H1 (cell line): Measurements from ENCODE around the gene BBLN. TPM values are rescaled to one million over a fixed set of nuclear protein-coding genes. Genes with fewer than 3 reads are reported as not detected.

Source experiments
- ASH2L ChIP-seq: fragments of 200-600, 300-600 bp; sonication (generic); IDR thresholded peaks from one replicate; pipeline ENCODE4 v1.7.1; 2017; ENCODE audit warnings: low read length
- BCL11A ChIP-seq, 2 experiments: IDR thresholded peaks; one replicate each; pipeline ENCODE4 v1.6.1; 2011; ENCODE audit warnings: low read depth in 2 of 2, low read length in 2 of 2, mild to moderate bottlenecking in 2 of 2
- CBX5 ChIP-seq: fragments of 300-800, 300-1000 bp; sonication (generic); IDR thresholded peaks from 2 replicates; pipeline ENCODE4 v1.7.1; 2016; ENCODE audit warnings: antibody characterized with exemption, low read length, low read depth
- CBX8 ChIP-seq: fragments of 300-800, 300-1000 bp; sonication (generic); IDR thresholded peaks from 2 replicates; pipeline ENCODE4 v1.7.1; 2016; ENCODE audit warnings: low read depth, low read length, borderline replicate concordance
- CHD2 ChIP-seq: IDR thresholded peaks from 2 replicates; pipeline ENCODE4 v1.6.1; 2012; ENCODE audit warnings: low read length, improper control_type of control experiment
- CTCF ChIP-seq, 3 experiments: IDR thresholded peaks; 1 replicate in 2 of 3; 2 replicates in 1 of 3; pipeline versions ENCODE4 v1.5.1 to v1.6.1; 2011; ENCODE audit warnings: low read length in 3 of 3, mild to moderate bottlenecking in 3 of 3, inconsistent platforms in 2 of 3, low read depth in 1 of 3, moderate library complexity in 1 of 3; ENCODE audit not compliant: insufficient read depth in 1 of 3; ENCODE audit errors: control extremely low read depth in 1 of 3
- E2F6 ChIP-seq: IDR thresholded peaks from 2 replicates; pipeline ENCODE4 v1.6.1; 2012; ENCODE audit warnings: inconsistent platforms
- EGR1 ChIP-seq: IDR thresholded peaks from 2 replicates; pipeline ENCODE4 v1.6.1; 2011; ENCODE audit warnings: low read depth, low read length, borderline replicate concordance
- FOSL1 ChIP-seq: IDR thresholded peaks from 2 replicates; pipeline ENCODE4 v1.6.1; 2011; ENCODE audit warnings: mild to moderate bottlenecking, low read depth, low read length, moderate library complexity; ENCODE audit not compliant: insufficient read depth
- GTF2F1 ChIP-seq: IDR thresholded peaks from 2 replicates; pipeline ENCODE4 v1.6.1; 2012; ENCODE audit warnings: low read depth, low read length, improper control_type of control experiment, borderline replicate concordance
- JUND ChIP-seq: IDR thresholded peaks from 2 replicates; pipeline ENCODE4 v1.6.1; 2011; ENCODE audit warnings: mild to moderate bottlenecking, improper control_type of control experiment, low read length
- PHF8 ChIP-seq: fragments of 200-600 bp; sonication (generic); conservative IDR thresholded peaks from 2 replicates; pipeline ENCODE4 v1.7.1; 2012; ENCODE audit warnings: low read depth, mild to moderate bottlenecking, inconsistent platforms, low read length, moderate library complexity
- RAD21 ChIP-seq, 2 experiments: IDR thresholded peaks in 1 of 2; conservative IDR thresholded peaks in 1 of 2; 2 replicates each; pipeline ENCODE4 v1.6.1; 2011; ENCODE audit warnings: low read depth in 2 of 2, low read length in 2 of 2, improper control_type of control experiment in 1 of 2, inconsistent platforms in 1 of 2, mild to moderate bottlenecking in 1 of 2, moderate library complexity in 1 of 2
- RBBP5 ChIP-seq: IDR thresholded peaks from 2 replicates; pipeline ENCODE4 v1.7.1; 2012; ENCODE audit warnings: low read depth, mild to moderate bottlenecking, inconsistent platforms, low read length, moderate library complexity, borderline replicate concordance
- RNF2 ChIP-seq: fragments of 200-900, 300-1000 bp; sonication (generic); IDR thresholded peaks from 2 replicates; pipeline ENCODE4 v1.7.1; 2016; ENCODE audit warnings: borderline replicate concordance, low read depth, mild to moderate bottlenecking, antibody characterized with exemption, low read length; ENCODE audit not compliant: poor library complexity, severe bottlenecking; ENCODE audit errors: missing control alignments
- SIRT6 ChIP-seq: IDR thresholded peaks from one replicate; pipeline ENCODE4 v1.7.1; 2012; ENCODE audit warnings: low read length, inconsistent platforms
- SRF ChIP-seq: IDR thresholded peaks from 2 replicates; pipeline ENCODE4 v1.6.1; 2011; ENCODE audit warnings: mild to moderate bottlenecking, low read depth, low read length, moderate library complexity
- SUZ12 ChIP-seq: fragments of 200-600 bp; sonication (generic); IDR thresholded peaks from 2 replicates; pipeline ENCODE4 v1.6.1; 2012; ENCODE audit warnings: mild to moderate bottlenecking, inconsistent platforms, low read length, moderate library complexity, mixed read lengths
- TAF7 ChIP-seq: optimal IDR thresholded peaks from 2 replicates; pipeline ENCODE3; 2011; ENCODE audit warnings: low read depth, mild to moderate bottlenecking, inconsistent platforms, low read length, moderate library complexity, borderline replicate concordance
- TBP ChIP-seq: IDR thresholded peaks from 2 replicates; pipeline ENCODE4 v1.6.1; 2011; ENCODE audit warnings: low read depth, low read length, improper control_type of control experiment
- ZNF274 ChIP-seq: IDR thresholded peaks from 2 replicates; pipeline ENCODE4 v1.7.0; 2012; ENCODE audit warnings: low read length, borderline replicate concordance; ENCODE audit errors: extremely low read depth
- polyA plus RNA-seq, 7 experiments: library from polyadenylated mRNA; depleted of rRNA in 3 of 7; stranded (reverse) in 5 of 7; unstranded in 2 of 7; fragments of >200 nt in 5 of 7; fragments of 200-250 nt in 2 of 7; gene quantifications; 1 replicate in 5 of 7; 2 replicates in 1 of 7; 4 replicates in 1 of 7; pipeline versions ENCODE4 v1.2.1 to v1.2.3, GENCODE V29; 2011 to 2013; ENCODE audit warnings: missing spikeins in 2 of 7, mixed read lengths in 2 of 7
- total RNA-seq: library from RNA; stranded (reverse); fragmentation: NEBNext Ultra II Directional; extraction: Animal tissue kit (Norgen Biotek cat#: 25700); gene quantifications from 2 replicates; pipeline ENCODE4 v1.2.1, GENCODE V29; 2021

Gene BBLN
- total and polyA plus RNA-seq, 2 of the 8 experiments (the other 6 are each of a cell fraction or from before 2014, with no cell fraction given): 63.1 to 164 TPM

- peak; percentile 67; the same call in 1 of the 2 replicates for TF ChIP-seq EGR1
- TF ChIP-seq PHF8: peak; percentile 73
- no peak for TF ChIP-seq JUND
- no peak for TF ChIP-seq CHD2
- peak; percentile 50 for TF ChIP-seq TAF7
- no peak for TF ChIP-seq SRF
- no peak for TF ChIP-seq GTF2F1
- TF ChIP-seq ZNF274: no peak
- TF ChIP-seq FOSL1: no peak
- TF ChIP-seq CBX8: no peak
- TF ChIP-seq SUZ12: no peak
- peak; percentile 79 to 86 (median 80) for TF ChIP-seq CTCF (IDR thresholded peaks at IDR 0.05; ENCODE audit: control extremely low read depth in 1 of 3, insufficient read depth in 1 of 3, low read depth in 1 of 3, low read length in 3 of 3)
- no peak for TF ChIP-seq RBBP5
- TF ChIP-seq CBX5: no peak
- TF ChIP-seq SIRT6: no peak
- TF ChIP-seq BCL11A (IDR thresholded peaks at IDR 0.05; ENCODE audit: low read depth in 2 of 2, low read length in 2 of 2): no peak
- TF ChIP-seq TBP: peak; percentile 40; the same call in 1 of the 2 replicates
- TF ChIP-seq E2F6: no peak
- peak in 1 of 2 experiments; percentile 15; a peak in 1 of 4 replicates for TF ChIP-seq RAD21 (IDR thresholded peaks at IDR 0.05 in 1 of 2, conservative IDR thresholded peaks at IDR 0.05 in 1 of 2; ENCODE audit: low read depth in 2 of 2, low read length in 2 of 2)
- TF ChIP-seq ASH2L: peak; percentile 37
- TF ChIP-seq RNF2: no peak
Measured at GRCh38 chr9:128191406-128192046, 31.5 kb downstream of the BBLN start, which contains the start of gene CIZ1 (continued).
